HEK293 (cell line): Measurements from ENCODE around the gene MARVELD1.

ENCODE experiments used
- ATF2 ChIP-seq: fragments of 450-650 bp; formaldehyde crosslinking; IDR thresholded peaks from 2 replicates; pipeline ENCODE4 v1.5.1; 2016; ENCODE audit warnings: missing biosample characterization, missing genetic modification characterization, low read depth
- FEZF1 ChIP-seq: fragments of 450-650 bp; formaldehyde crosslinking; IDR thresholded peaks from 2 replicates; pipeline ENCODE4 v1.5.1; 2016; ENCODE audit warnings: missing biosample characterization, missing genetic modification characterization
- HIC1 ChIP-seq: fragments of 450-650 bp; formaldehyde crosslinking; IDR thresholded peaks from 2 replicates; pipeline ENCODE4 v1.5.1; 2016; ENCODE audit warnings: missing biosample characterization, missing genetic modification characterization
- HOXA7 ChIP-seq: sonication (generic); formaldehyde crosslinking; IDR thresholded peaks from 2 replicates; pipeline ENCODE4 v1.8.1; 2022; ENCODE audit warnings: missing genetic modification reagents, borderline replicate concordance
- SP7 ChIP-seq: fragments of 450-650 bp; formaldehyde crosslinking; IDR thresholded peaks from 2 replicates; pipeline ENCODE4 v1.5.1; 2016; ENCODE audit warnings: missing biosample characterization, missing genetic modification characterization
- TSHZ1 ChIP-seq: fragments of 450-650 bp; formaldehyde crosslinking; IDR thresholded peaks from 2 replicates; pipeline ENCODE4 v1.5.1; 2016; ENCODE audit warnings: missing biosample characterization, missing genetic modification characterization, borderline replicate concordance
- YY2 ChIP-seq: fragments of 450-650 bp; formaldehyde crosslinking; IDR thresholded peaks from 2 replicates; pipeline ENCODE4 v1.5.1; 2016; ENCODE audit warnings: missing biosample characterization, missing genetic modification characterization
- ZBTB26 ChIP-seq: fragments of 450-650 bp; formaldehyde crosslinking; optimal IDR thresholded peaks from 2 replicates; pipeline ENCODE3; 2016; ENCODE audit warnings: missing biosample characterization, mild to moderate bottlenecking, missing genetic modification characterization
- ZFP37 ChIP-seq: fragments of 450-650 bp; formaldehyde crosslinking; IDR thresholded peaks from 2 replicates; pipeline ENCODE4 v1.5.1; 2016; ENCODE audit warnings: missing biosample characterization, missing genetic modification characterization
- ZNF169 ChIP-seq: fragments of 450-650 bp; formaldehyde crosslinking; IDR thresholded peaks from 2 replicates; pipeline ENCODE4 v1.5.1; 2016; ENCODE audit warnings: missing biosample characterization, missing genetic modification characterization
- ZNF19 ChIP-seq: fragments of 450-650 bp; formaldehyde crosslinking; IDR thresholded peaks from 2 replicates; pipeline ENCODE4; 2016; ENCODE audit warnings: missing biosample characterization, missing genetic modification characterization, low read depth
- ZNF239 ChIP-seq: fragments of 450-650 bp; formaldehyde crosslinking; IDR thresholded peaks from 2 replicates; pipeline ENCODE4 v1.5.1; 2016; ENCODE audit warnings: missing biosample characterization, missing genetic modification characterization
- ZNF335 ChIP-seq: fragments of 450-650 bp; formaldehyde crosslinking; conservative IDR thresholded peaks from 2 replicates; pipeline ENCODE4 v1.5.1; 2016; ENCODE audit warnings: missing biosample characterization, missing genetic modification characterization
- ZNF571 ChIP-seq: fragments of 450-650 bp; formaldehyde crosslinking; IDR thresholded peaks from 2 replicates; pipeline ENCODE4 v1.5.0; 2017; ENCODE audit warnings: missing biosample characterization, missing genetic modification characterization
- ZNF654 ChIP-seq: fragments of 450-650 bp; formaldehyde crosslinking; IDR thresholded peaks from 2 replicates; pipeline ENCODE4 v1.5.1; 2016; ENCODE audit warnings: low read depth, missing biosample characterization, missing genetic modification characterization
- ZNF76 ChIP-seq: fragments of 450-650 bp; formaldehyde crosslinking; IDR thresholded peaks from 2 replicates; pipeline ENCODE4; 2016; ENCODE audit warnings: low read depth, missing biosample characterization, missing genetic modification characterization, borderline replicate concordance
- ZSCAN30 ChIP-seq: fragments of 450-650 bp; IDR thresholded peaks from 2 replicates; pipeline ENCODE4 v1.5.1; 2018; ENCODE audit warnings: missing biosample characterization, mild to moderate bottlenecking, missing genetic modification characterization, moderate library complexity
- TF ChIP-seq, protein P1 (sequence below): fragments of 450-650 bp; formaldehyde crosslinking; IDR thresholded peaks from 2 replicates; pipeline ENCODE4 v1.5.1; 2016; ENCODE audit warnings: missing biosample characterization, missing genetic modification characterization
- TF ChIP-seq, protein P2 (sequence below): sonication (generic); formaldehyde crosslinking; IDR thresholded peaks from 2 replicates; pipeline ENCODE4 v1.8.1; 2022; ENCODE audit warnings: mild to moderate bottlenecking, moderate library complexity, missing genetic modification reagents
- TF ChIP-seq, protein P3 (sequence below): fragments of 450-650 bp; formaldehyde crosslinking; IDR thresholded peaks from 2 replicates; pipeline ENCODE4 v1.5.1; 2017; ENCODE audit warnings: missing biosample characterization, missing genetic modification characterization
- TF ChIP-seq, protein P4 (sequence below): fragments of 450-650 bp; formaldehyde crosslinking; IDR thresholded peaks from 2 replicates; pipeline ENCODE4 v1.5.1; 2016; ENCODE audit warnings: missing biosample characterization, missing genetic modification characterization
- TF ChIP-seq, protein P5 (sequence below): fragments of 450-650 bp; formaldehyde crosslinking; IDR thresholded peaks from 2 replicates; pipeline ENCODE4 v1.5.1; 2016; ENCODE audit warnings: missing biosample characterization, missing genetic modification characterization, borderline replicate concordance

MARVELD1 gene

GRCh38 chr10:97713826-97714400, 383 bp downstream of the MARVELD1 start (continued):
- TF ChIP-seq HOXA7 (CRISPR knock-in tag) (no peak), ZNF571 (tag by site-specific recombination) (no peak), HIC1 (tag by site-specific recombination) (peak; percentile 70; the same call in 1 of the 2 replicates), ZNF76 (peak; percentile 72; the same call in 1 of the 2 replicates), ZNF654 (tag by site-specific recombination) (no peak), ZNF335 (tag by site-specific recombination) (no peak), ZFP37 (tag by site-specific recombination) (peak; percentile 69), SP7 (tag by site-specific recombination) (no peak; the same call in 1 of the 2 replicates), YY2 (tag by site-specific recombination) (peak; percentile 68), FEZF1 (no peak), ZSCAN30 (no peak), ZNF19 (tag by site-specific recombination) (no peak), TSHZ1 (tag by site-specific recombination) (no peak), ZNF239 (no peak), ZNF169 (tag by site-specific recombination) (0 out of 2 replicates have a peak, but pooled peaks have one; percentile 51), ZBTB26 (tag by site-specific recombination) (peak; percentile 98), ATF2 (no peak)
- TF ChIP-seq, protein P1, sequence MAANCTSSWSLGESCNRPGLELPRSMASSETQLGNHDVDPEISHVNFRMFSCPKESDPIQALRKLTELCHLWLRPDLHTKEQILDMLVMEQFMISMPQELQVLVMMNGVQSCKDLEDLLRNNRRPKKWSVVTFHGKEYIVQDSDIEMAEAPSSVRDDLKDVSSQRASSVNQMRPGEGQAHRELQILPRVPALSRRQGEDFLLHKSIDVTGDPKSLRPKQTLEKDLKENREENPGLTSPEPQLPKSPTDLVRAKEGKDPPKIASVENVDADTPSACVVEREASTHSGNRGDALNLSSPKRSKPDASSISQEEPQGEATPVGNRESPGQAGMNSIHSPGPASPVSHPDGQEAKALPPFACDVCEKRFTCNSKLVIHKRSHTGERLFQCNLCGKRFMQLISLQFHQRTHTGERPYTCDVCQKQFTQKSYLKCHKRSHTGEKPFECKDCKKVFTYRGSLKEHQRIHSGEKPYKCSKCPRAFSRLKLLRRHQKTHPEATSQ (tag by site-specific recombination), result no peak
- TF ChIP-seq, protein P2, sequence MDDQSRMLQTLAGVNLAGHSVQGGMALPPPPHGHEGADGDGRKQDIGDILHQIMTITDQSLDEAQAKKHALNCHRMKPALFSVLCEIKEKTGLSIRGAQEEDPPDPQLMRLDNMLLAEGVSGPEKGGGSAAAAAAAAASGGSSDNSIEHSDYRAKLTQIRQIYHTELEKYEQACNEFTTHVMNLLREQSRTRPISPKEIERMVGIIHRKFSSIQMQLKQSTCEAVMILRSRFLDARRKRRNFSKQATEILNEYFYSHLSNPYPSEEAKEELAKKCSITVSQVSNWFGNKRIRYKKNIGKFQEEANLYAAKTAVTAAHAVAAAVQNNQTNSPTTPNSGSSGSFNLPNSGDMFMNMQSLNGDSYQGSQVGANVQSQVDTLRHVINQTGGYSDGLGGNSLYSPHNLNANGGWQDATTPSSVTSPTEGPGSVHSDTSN (CRISPR knock-in tag), result no peak; the same call in 1 of the 2 replicates
- TF ChIP-seq, protein P3, sequence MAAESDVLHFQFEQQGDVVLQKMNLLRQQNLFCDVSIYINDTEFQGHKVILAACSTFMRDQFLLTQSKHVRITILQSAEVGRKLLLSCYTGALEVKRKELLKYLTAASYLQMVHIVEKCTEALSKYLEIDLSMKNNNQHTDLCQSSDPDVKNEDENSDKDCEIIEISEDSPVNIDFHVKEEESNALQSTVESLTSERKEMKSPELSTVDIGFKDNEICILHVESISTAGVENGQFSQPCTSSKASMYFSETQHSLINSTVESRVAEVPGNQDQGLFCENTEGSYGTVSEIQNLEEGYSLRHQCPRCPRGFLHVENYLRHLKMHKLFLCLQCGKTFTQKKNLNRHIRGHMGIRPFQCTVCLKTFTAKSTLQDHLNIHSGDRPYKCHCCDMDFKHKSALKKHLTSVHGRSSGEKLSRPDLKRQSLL (tag by site-specific recombination), result no peak
- TF ChIP-seq, protein P4, sequence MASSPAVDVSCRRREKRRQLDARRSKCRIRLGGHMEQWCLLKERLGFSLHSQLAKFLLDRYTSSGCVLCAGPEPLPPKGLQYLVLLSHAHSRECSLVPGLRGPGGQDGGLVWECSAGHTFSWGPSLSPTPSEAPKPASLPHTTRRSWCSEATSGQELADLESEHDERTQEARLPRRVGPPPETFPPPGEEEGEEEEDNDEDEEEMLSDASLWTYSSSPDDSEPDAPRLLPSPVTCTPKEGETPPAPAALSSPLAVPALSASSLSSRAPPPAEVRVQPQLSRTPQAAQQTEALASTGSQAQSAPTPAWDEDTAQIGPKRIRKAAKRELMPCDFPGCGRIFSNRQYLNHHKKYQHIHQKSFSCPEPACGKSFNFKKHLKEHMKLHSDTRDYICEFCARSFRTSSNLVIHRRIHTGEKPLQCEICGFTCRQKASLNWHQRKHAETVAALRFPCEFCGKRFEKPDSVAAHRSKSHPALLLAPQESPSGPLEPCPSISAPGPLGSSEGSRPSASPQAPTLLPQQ (tag by site-specific recombination), result peak; percentile 15
- TF ChIP-seq, protein P5, sequence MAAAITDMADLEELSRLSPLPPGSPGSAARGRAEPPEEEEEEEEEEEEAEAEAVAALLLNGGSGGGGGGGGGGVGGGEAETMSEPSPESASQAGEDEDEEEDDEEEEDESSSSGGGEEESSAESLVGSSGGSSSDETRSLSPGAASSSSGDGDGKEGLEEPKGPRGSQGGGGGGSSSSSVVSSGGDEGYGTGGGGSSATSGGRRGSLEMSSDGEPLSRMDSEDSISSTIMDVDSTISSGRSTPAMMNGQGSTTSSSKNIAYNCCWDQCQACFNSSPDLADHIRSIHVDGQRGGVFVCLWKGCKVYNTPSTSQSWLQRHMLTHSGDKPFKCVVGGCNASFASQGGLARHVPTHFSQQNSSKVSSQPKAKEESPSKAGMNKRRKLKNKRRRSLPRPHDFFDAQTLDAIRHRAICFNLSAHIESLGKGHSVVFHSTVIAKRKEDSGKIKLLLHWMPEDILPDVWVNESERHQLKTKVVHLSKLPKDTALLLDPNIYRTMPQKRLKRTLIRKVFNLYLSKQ (tag by site-specific recombination), result no peak
